Stimulated activated naive CD8-positive, alpha-beta T cell treated with anti-CD3 and anti-CD28 coated beads, Interleukin-15, Interleukin-2, amounts not matched to agents 100 ng/mL and 50 ng/mL, for 24 hours (primary cell): ENCODE data around the gene BLID.

Experiments
- H3K27ac Mint-ChIP-seq: one replicate; pipeline ENCODE4 v1.8.0; 2021; ENCODE audit warnings: mild to moderate bottlenecking, mixed read lengths
- H3K27me3 Mint-ChIP-seq: one replicate; pipeline ENCODE4 v1.8.0; 2021; ENCODE audit warnings: mixed read lengths
- H3K36me3 Mint-ChIP-seq: one replicate; pipeline ENCODE4 v1.8.0; 2021; ENCODE audit warnings: low read depth, mixed read lengths
- H3K4me1 Mint-ChIP-seq: one replicate; pipeline ENCODE4 v1.8.0; 2021; ENCODE audit warnings: low read depth, mixed read lengths
- H3K4me3 Mint-ChIP-seq: one replicate; pipeline ENCODE4 v1.8.0; 2021; ENCODE audit warnings: mild to moderate bottlenecking, mixed read lengths
- H3K9me3 Mint-ChIP-seq: one replicate; pipeline ENCODE4 v1.8.0; 2021; ENCODE audit warnings: mixed read lengths

Gene BLID

GRCh38 chr11:122103726-122104125 is 12.3 kb downstream of the BLID start:
- Mint-ChIP-seq H3K4me1 (peaks cover 14% of the 10 kb centered on the region), H3K27ac (no peak overlapping the region), H3K27me3 (peaks cover 34% of the 10 kb centered on the region), H3K9me3 (peaks cover 3% of the 10 kb centered on the region), H3K4me3 (no peak overlapping the region), H3K36me3 (no peaks in the 10 kb centered on the region)

GRCh38 chr11:122103321-122103720 is 12.7 kb downstream of the BLID start:
- H3K9me3 Mint-ChIP-seq: peaks cover 3% of the 10 kb centered on the region
- peaks cover 14% of the 10 kb centered on the region for H3K4me1 Mint-ChIP-seq
- H3K36me3 Mint-ChIP-seq: no peaks in the 10 kb centered on the region
- H3K27ac Mint-ChIP-seq: no peak overlapping the region
- H3K4me3 Mint-ChIP-seq: no peak overlapping the region
- H3K27me3 Mint-ChIP-seq: peaks cover 38% of the 10 kb centered on the region

- H3K27me3 Mint-ChIP-seq: peaks cover 44% of the 10 kb centered on the region
- no peak overlapping the region for H3K4me3 Mint-ChIP-seq
- H3K27ac Mint-ChIP-seq: no peak overlapping the region
- no peaks in the 10 kb centered on the region for H3K9me3 Mint-ChIP-seq
- H3K4me1 Mint-ChIP-seq: peaks cover 14% of the 10 kb centered on the region
- no peaks in the 10 kb centered on the region for H3K36me3 Mint-ChIP-seq
Observed at GRCh38 chr11:122102426-122102825, 13.6 kb downstream of the BLID start.

- Mint-ChIP-seq H3K9me3 (no peaks in the 10 kb centered on the region), H3K4me1 (peaks cover 14% of the 10 kb centered on the region), H3K27ac (no peak overlapping the region), H3K27me3 (peaks cover 47% of the 10 kb centered on the region), H3K36me3 (no peaks in the 10 kb centered on the region), H3K4me3 (no peak overlapping the region)
Observed at GRCh38 chr11:122101625-122102291, 14.3 kb downstream of the BLID start.

GRCh38 chr11:122100756-122101080 is 15.3 kb downstream of the BLID start:
- H3K9me3 Mint-ChIP-seq: no peaks in the 10 kb centered on the region
- no peak overlapping the region for H3K27ac Mint-ChIP-seq
- peaks cover 14% of the 10 kb centered on the region for H3K4me1 Mint-ChIP-seq
- H3K4me3 Mint-ChIP-seq: no peak overlapping the region
- H3K27me3 Mint-ChIP-seq: peaks cover 52% of the 10 kb centered on the region
- H3K36me3 Mint-ChIP-seq: no peaks in the 10 kb centered on the region

GRCh38 chr11:122100037-122100755 is 15.8 kb downstream of the BLID start:
- Mint-ChIP-seq H3K4me1 (peaks cover 14% of the 10 kb centered on the region), H3K9me3 (no peaks in the 10 kb centered on the region), H3K27me3 (peaks cover 51% of the 10 kb centered on the region), H3K27ac (no peak overlapping the region), H3K4me3 (no peak overlapping the region), H3K36me3 (no peaks in the 10 kb centered on the region)

- Mint-ChIP-seq H3K36me3 (no peaks in the 10 kb centered on the region), H3K27me3 (peaks cover 52% of the 10 kb centered on the region), H3K27ac (no peak overlapping the region), H3K4me1 (peaks cover 14% of the 10 kb centered on the region), H3K4me3 (no peak overlapping the region), H3K9me3 (no peaks in the 10 kb centered on the region)
Observed at GRCh38 chr11:122099374-122100036, 16.5 kb downstream of the BLID start.

GRCh38 chr11:122098261-122098980 is 17.6 kb downstream of the BLID start:
- Mint-ChIP-seq H3K9me3 (no peaks in the 10 kb centered on the region), H3K36me3 (no peaks in the 10 kb centered on the region), H3K27ac (no peak overlapping the region), H3K4me3 (no peak overlapping the region), H3K27me3 (peaks cover 47% of the 10 kb centered on the region), H3K4me1 (peaks cover 14% of the 10 kb centered on the region)

- no peaks in the 10 kb centered on the region for H3K36me3 Mint-ChIP-seq
- H3K27ac Mint-ChIP-seq: no peak overlapping the region
- H3K4me3 Mint-ChIP-seq: no peak overlapping the region
- no peaks in the 10 kb centered on the region for H3K9me3 Mint-ChIP-seq
- H3K27me3 Mint-ChIP-seq: peaks cover 48% of the 10 kb centered on the region
- H3K4me1 Mint-ChIP-seq: peaks cover 14% of the 10 kb centered on the region
Observed at GRCh38 chr11:122097419-122098001, 18.5 kb downstream of the BLID start.

GRCh38 chr11:122096272-122097112 is 19.5 kb downstream of the BLID start:
- Mint-ChIP-seq H3K4me1 (peaks cover 14% of the 10 kb centered on the region), H3K27ac (no peak overlapping the region), H3K9me3 (no peaks in the 10 kb centered on the region), H3K27me3 (peaks cover 57% of the 10 kb centered on the region), H3K36me3 (no peaks in the 10 kb centered on the region), H3K4me3 (no peak overlapping the region)

GRCh38 chr11:122095681-122096262 is 20.2 kb downstream of the BLID start:
- Mint-ChIP-seq H3K36me3 (no peaks in the 10 kb centered on the region), H3K4me1 (peaks cover 7% of the 10 kb centered on the region), H3K27me3 (peaks cover 57% of the 10 kb centered on the region), H3K27ac (no peak overlapping the region), H3K9me3 (no peaks in the 10 kb centered on the region), H3K4me3 (no peak overlapping the region)

GRCh38 chr11:122094836-122095235 is 21.2 kb downstream of the BLID start:
- Mint-ChIP-seq H3K4me1 (peaks cover under 1% of the 10 kb centered on the region), H3K27me3 (peaks cover 53% of the 10 kb centered on the region), H3K9me3 (no peaks in the 10 kb centered on the region), H3K4me3 (no peak overlapping the region), H3K27ac (no peak overlapping the region), H3K36me3 (no peaks in the 10 kb centered on the region)

GRCh38 chr11:122093731-122094275 is 22.2 kb downstream of the BLID start:
- Mint-ChIP-seq H3K4me3 (no peak overlapping the region), H3K27me3 (peaks cover 47% of the 10 kb centered on the region), H3K4me1 (no peaks in the 10 kb centered on the region), H3K9me3 (no peaks in the 10 kb centered on the region), H3K36me3 (no peaks in the 10 kb centered on the region), H3K27ac (no peak overlapping the region)
